Kidney capillary endothelial cell (primary cell): ENCODE results near the gene TSPEAR.
"Not testable (repeated sequence)": the region's sequence is repeated elsewhere in the genome, so short reads cannot be mapped to it uniquely, and the experiment has no call there.

Experiments
- DNase-seq: peaks from one replicate; pipeline ENCODE4 v3.0.0-alpha.2; 2018; ENCODE audit warnings: low spot score

Gene TSPEAR

GRCh38 chr21:44483288-44484237 is 227.8 kb downstream of the TSPEAR start:
- DNase-seq, result no peak

DNA sequence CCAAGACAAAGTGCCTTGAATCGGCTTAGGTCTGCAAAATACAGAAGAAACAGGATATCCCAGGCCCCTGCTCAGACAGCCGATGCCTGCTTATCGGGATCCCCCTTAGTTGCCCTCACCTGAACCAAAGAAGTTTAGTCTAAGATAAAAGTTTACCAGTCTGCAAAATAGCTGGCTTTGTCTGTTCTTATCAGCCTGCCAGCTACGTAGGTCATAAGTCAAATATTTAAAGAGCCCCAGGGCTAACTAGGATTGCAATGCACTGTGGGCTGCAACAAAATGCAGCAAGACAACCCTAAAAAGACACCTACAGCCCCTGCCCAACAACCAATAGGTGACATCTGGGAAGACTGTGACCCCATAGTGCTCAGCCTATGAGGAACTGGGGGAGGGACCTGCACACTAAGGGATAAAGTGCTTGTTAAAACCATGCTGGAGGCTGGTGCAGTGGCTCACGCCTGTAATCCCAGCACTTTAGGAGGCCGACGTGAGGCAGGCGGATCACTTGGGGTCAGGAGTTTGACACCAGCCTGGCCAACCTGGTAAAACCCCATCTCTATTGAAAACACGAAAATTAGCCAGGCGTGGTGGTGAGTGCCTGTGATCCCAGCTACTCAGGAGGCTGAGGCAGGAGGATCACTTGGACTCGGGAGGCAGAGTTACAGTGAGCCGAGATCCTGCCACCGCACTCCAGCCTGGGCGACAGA is 228.6 kb downstream of the TSPEAR start:
- no peak for DNase-seq

GRCh38 chr21:44480200-44481053 is 230.9 kb downstream of the TSPEAR start:
- no peak for DNase-seq

- DNase-seq, result not testable (repeated sequence)
These were observed 231.7 kb downstream of the TSPEAR start for GRCh38 chr21:44479556-44480199.

DNA sequence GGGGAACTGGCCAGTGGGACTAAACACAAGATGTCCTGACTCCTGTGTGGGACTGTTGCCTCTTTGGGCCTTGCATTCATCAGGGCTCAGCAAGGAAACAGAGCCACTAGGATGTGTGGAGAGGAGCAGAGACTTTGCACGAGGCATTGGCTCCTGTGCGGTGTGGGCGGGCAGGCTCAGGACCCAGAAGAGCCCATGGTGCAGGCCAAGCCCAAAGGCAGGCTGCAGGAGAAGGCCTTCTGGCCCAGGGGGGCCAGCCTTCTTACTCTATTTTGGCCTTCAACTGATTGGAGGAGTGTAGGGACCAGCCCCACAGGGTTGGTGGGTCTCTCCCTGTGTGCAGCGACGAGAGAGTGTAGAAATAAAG is 232.6 kb downstream of the TSPEAR start:
- no peak for DNase-seq

DNA sequence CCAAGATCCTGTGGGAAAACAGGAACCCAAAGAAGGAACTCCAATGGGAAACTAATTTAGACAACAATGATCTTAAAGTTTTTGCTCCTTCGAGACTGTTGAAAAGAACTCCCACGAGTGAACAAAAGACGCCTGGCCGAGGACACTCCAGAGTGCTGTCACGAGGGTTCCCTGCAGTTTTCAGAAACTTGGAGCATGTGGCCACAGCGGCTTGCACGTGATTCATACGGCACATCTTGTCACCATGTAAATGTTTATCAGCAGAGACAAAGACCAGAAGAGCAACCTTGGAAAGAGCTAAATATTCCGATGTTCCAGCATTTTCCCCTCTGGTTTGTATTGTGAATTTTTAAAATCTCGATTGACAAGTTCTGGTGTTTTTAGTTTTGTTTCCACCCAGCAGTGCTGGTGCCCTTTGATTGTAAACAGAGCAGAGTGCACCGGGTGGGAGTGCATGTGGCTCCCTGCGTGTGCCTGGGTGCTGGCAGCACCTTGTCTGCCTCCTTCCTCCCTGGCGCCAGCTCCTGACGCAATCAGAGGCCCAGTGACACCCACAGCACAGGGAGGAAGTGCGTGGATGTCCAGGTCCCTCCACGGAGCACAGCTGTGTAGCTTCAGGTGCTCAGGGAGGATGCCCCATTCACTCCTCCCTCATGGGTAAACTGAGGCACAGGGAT is 233.1 kb downstream of the TSPEAR start:
- DNase-seq, result no peak

- DNase-seq, result no peak
These were observed 233.7 kb downstream of the TSPEAR start for GRCh38 chr21:44477712-44478111.

DNA sequence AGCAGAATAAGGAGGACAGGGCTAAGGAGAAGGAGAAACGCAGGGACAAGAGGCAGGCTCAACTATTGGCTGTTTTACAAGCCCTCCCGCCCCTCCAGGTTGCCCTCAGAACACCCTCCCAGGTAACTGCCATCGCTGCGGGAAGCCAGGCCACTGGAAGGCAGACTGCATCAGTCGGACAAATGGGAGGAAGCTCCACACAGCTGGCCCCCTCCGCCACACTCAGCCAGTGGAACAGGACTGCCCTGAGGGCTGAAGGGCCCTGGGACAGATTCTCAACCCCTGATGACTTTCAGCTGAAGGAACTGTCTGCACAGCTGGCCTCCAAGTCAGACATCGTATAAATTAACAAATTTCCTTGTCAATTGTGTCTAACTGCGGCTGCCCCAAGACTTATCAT is 234.2 kb downstream of the TSPEAR start:
- no peak for DNase-seq

DNA sequence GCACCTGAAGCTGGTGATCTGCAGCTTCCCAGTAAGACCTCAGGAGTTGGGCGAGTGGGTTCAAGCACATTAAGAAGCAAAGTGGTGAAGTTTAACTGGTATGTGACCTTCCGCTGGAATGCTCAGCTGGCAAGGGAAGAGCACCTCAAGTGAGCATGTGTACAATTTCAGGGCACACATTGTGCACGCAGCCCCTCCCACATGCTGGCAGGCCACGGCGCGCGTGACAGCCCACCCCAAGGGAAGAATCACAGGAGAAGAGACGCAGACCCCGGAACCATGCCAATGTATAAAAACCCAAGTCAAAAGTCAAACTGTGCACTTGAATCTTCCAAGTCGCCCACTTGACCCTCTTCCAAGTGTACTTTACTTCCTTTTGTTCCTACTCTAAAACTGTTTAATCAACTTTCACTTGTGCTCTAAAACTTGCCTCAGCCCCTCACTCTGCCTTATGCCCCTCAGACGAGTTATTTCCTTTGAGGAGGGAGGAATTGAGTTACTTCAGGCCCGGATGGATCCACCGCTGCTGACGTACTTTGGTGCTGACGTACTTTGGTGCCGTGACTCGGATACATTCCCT is 236.0 kb downstream of the TSPEAR start:
- no peak for DNase-seq

DNA sequence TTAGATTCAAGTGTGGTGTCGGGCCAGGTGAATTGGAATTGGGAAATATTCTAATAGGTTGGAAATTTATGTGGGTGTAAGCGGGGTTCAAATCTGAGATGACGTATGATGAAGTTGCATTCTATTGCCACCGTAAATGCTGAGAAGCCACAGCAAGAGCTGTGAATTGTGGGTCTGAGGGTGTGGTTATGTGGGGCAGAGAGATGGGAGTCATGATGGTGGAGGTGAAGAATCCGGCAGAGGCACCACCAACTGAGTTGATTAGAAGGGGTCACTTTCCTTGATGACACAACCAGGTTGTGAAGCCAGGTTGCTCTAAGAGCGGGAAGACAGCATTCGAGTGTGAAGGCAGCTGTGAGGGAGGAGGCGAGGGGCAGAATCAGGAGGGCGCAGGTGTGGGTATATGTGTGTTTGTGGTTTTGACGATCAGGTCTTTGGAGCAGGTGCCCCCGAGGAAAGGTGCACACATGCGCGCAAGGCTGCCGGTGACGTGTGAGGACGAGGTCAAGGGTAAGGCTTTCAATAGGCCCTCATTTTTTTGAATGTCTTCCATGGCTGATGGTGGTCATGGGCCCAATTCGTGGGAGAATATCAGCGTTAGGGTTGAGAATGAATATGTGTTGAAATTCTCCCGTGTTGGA is 237.3 kb downstream of the TSPEAR start:
- no peak for DNase-seq

- DNase-seq, result no peak
These were observed 239.4 kb downstream of the TSPEAR start for GRCh38 chr21:44471996-44472395.

DNA sequence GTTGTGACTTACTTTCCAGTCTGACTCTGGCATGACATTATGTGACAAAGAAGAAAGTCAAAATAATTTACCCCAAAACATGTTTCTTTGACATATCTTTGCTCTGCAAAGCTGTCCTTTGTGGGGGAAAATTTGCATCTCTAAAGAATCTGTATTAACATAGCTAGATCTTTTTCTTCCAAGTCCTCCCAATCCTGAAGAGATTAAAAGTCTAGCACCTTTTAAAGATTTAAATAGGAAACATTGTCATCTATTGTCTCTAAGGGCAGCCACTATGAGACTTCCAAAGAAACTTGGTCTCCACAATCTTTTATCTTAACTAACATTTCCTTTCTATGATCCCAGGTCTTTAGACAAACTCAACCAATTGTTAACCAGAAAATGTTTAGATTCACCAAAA is 240.0 kb downstream of the TSPEAR start:
- DNase-seq, result no peak

- no peak for DNase-seq
These were observed 243.5 kb downstream of the TSPEAR start for GRCh38 chr21:44467859-44468195.

DNA sequence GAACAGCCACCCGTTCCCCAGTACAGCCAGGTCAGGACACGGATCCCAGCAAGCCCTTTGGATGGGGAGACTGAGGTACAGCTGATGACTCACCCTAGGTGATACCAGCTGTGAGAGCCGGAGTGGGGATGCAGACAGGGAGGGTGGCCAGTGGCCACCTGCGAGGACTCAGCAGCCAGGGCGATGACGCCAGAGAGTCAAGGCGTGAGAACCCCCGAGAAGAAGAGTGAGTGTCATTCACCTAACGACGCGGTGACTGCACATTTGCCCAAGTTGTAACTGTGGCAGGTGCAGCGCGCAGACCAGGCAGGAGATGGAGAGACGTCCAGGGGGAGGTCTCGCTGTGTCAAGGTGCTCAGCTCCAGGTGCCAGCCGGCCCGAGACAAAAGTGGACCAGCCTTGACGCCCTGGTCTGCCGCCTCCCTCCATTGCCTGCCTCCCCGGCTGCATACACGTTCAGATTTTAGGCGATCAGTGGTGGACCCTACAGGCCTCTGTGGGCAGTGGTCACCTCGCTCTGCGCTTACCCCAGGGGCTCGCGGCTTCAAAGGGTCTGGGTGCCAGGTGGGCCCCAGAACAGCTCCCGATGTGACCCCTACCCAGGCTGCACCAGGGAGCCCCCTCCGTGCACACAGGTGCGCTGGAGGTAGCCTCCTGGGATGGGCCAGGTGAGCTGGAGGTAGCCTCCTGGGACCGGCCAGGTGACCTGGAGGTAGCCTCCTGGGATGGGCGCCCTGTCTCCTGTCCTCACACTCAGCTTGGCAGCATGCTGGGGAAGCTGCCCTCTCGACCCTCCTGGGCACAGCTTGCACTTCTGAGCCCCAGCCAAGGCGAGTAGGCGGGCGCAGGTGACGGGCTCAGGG is 244.1 kb downstream of the TSPEAR start:
- DNase-seq, result no peak

GRCh38 chr21:44466351-44466954 is 244.9 kb downstream of the TSPEAR start:
- DNase-seq, result no peak

DNA sequence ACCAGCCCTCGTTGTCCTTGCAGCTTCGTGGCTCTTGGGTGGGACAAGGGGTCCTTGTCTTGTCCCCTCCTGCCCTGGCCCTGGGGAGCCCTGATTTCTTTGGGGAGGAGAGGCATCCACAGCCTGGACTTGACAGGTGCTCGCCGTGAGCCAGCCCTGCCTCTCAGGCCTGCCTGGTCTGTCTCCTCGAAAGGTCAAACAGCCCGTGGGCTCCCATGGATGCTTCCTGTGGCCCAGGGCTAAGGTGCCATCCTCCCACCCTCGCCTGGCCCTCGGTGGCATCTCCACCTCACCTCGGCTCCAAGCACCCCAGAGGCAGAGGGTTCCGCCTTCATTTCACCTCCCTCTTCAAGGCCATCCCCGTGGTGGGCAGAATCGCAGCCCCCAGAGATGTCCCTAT is 247.0 kb downstream of the TSPEAR start:
- DNase-seq, result no peak

- no peak for DNase-seq
These were observed 247.6 kb downstream of the TSPEAR start for GRCh38 chr21:44463724-44464123.

- DNase-seq, result no peak
These were observed 248.6 kb downstream of the TSPEAR start for GRCh38 chr21:44462834-44463200.
